ENCODE results near the gene LRP5.

The LRP5 gene

DNA sequence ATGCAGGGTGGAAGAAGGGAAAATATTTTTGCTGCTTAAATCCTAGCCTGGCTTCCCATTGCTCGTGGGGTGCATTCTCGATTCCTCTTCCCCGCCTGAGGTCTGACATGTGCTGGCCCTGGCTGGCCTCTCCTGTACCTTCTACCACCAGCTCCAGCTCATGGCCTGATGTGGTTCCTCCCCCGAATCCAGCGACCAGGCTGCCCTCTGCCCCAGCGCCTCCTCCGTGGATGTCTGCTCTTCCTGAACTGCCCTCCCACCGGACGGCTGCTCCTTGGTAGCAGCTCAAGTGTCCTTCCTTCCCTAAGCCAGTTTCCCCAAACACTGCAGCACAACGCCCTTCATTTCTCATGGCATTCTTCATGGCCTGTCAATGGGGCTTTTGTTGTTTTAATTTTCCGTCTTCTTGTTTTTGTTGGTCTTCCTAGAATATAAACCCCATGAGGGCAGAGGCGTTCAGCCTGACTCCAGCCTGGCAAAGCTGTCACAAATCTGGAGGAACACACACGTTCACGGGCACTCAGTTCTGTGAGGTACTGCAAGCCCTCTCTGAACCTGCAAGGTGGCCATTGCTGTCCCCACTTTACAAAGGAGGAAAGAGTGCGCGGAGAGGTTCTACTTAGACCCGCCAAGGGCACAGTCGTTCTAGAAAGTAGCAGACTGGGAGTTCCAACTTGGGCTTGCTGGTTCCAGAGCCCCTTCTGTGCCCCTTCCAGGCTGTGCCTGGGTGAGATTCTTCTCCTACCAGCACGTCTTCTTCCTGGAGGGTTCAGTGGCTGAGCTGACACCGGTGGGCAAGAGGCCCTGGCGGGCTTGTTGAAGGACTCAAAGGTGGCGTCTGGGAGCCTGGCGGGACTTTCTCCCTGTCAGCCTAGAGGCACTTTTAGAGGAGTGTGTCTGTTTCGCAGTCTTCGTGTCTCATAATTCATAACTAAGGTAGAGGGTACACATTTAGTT, 953 bp upstream of the LRP5 start:
- no peak for DNase-seq

DNA sequence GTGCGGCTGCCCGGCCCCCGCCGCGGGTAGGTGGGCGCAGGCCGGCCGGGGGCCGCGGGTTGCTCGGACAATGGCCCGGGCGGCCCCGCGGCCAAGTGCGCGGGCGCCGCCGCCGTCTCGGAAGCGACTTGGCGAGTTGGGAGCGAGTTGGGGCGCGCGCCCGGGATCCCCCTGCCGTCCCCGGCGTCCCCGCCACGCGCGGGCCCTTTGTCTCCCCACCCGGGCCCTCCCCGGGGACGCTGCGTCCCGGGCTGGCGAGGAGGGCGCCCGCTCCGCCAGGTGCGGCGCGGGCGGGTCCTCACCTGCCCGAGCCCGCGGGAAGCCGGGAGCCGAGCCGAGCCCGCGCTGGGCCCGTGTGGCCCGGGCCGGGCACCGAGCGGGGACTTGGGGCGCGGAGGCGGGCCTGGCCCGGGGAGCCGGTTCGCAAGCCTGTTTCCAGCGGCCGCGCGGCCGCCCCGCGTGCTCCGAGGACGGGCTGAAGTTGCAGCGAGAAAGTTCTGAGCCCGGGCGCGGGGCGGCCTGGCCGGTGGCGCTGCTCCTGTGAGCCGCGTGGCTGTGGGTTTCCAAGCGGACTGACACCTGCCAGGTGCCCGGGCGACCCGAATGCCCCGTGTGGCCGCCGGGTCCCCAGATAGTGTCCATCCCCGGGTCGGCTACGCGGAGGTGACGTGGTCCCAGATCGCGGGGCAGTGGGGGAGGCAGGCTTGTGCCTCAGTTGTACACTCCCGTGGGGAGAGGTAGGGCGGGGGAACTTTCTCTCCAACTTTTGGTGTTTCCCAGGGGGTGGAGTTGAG, 586 bp downstream of the LRP5 start:
- DNase-seq, result no peak

DNA sequence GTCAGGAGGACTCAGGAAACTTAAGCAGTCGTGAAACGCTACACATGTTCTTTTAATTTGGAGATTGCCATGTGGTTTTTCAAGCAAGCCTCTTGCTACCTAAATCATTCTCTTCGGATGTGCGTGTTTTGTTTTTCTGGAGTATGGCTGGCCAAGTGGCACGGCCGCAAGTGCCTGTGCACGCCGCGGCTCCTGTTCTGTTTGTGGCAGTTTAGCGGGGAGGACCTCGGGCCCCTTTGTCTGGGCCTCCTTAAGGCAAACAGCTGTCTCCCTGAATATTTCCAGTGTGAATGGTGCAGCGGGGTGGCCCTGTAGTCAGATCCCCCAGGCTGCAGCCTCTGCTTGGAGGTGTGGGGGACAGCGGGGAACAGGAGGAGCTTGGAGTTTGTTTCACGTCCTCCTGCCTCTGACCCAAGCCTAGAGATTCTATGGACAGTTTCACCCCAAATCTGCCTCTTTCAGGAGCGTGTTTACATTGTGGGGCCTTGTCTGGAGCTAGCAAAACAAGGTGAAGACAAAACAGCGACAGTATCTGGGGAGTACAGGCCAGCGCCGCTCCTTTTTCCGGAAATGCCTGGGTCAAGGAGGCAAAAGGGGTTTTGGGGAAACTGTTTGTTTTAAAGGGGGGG, 1.3 kb downstream of the LRP5 start:
- DNase-seq, result no peak

DNA sequence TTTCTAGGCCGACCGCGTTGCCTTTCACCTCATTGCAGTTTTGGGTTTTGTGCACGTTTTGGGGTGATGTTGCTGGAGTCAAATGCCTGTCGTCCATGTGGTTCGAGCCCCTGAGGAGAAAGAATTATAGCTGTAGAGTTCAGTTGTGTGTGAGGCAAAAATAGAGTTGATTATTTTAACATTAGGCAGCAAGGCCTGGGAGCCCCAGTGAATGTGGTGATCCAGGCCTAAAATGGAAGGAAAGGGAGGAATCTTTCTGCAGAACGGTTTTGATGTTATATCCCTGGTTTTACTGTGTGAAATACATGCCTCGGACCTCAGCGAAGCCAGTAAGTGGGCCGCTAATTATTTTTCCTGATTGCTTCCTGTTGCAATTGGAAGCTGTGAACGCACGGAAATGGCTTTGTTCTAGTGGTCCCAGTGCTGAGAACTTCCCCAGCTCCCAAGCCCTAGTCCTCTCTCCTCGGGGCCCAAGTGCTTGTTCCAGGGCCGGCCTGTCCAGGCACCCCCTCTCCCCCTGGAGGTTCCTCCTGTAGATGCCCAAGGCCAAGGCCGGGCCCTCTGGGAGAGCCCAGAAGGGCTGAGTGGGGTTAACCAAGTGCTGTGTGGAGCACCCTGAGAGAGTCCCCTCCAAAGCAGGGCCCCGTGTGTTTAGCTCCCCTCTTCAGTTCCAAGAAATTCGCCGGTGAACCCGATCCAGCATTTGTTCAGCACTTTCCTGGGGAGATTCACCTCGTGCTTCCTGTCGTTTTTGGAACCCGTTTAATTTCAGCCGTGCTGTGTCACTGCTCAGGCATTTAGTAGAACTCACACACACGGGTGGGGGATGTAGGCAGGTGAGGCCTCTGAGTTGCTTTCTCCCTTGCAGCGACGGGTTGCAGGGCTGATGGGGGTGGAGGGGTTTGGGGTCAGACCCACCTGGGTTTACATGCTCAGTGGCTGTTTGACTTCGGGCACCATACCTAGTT, 2.1 kb downstream of the LRP5 start:
- DNase-seq, result no peak

DNA sequence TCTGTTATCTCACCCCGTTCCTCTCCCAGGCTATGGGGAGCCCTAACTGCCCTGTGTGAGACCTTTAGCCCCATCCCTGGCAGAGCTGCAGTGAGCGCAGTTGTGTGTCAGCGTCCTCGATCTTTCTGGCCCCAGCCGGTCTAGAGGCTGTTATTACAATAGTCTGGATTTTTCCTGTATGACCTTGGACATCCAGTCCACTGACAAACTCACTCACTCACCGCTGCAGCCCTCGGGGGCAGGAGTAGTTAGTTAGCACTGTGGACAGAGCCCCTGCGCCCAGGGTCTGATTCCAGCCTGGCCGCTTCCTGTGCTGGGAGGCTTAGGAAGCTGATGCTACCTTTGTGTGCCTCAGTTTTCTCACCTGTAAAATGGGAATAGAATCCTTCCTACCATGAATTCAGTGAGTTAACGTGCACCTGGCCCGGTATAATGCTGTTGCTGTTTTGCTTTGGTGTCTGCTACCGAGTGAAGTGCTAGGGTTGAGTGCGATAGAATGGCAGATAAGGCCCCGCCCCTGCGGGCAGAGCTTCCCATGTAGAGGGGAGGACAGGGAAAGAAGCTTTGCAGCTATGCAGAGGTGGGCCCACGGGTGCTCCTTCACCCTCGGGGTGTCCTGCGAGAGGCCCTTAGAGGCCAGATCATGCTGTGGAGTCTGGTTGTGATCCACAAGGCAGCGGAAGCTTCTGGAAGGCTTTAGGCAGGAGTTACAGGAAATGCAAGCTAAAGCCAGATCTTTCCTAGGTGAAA, 3.0 kb downstream of the LRP5 start:
- DNase-seq, result no peak

DNA sequence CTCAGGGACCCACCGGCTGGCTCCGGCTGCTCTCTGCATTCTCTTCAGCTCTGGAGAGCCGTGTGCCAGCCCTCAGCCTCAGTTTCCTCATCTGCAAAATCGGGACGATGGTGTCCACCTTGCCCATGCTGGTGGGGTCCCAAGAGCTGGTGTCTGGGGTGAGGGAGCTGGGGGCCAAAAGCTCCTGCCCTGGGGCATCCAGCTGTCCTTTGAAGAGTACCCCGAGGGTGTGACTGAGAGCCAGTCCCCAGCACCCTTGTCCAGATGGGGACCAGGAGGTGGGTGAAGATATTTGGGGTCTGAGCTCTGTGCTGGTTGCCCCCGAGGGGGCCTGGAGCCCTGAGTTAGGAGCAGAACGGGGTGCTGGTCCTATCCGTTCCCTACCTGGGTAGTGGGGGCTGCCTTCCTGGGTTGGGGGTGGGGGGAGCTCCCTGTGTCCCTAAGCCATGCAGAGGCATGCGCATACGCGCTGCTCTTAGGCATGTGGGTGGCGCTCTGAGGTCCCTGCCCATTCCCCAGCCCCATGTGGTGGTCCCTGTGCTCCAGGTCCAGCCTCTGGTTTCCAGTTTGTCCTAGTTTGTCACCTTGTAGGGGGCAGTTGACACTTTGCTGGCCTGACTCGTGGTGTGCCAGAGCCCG, 4.9 kb downstream of the LRP5 start:
- no peak for DNase-seq

DNA sequence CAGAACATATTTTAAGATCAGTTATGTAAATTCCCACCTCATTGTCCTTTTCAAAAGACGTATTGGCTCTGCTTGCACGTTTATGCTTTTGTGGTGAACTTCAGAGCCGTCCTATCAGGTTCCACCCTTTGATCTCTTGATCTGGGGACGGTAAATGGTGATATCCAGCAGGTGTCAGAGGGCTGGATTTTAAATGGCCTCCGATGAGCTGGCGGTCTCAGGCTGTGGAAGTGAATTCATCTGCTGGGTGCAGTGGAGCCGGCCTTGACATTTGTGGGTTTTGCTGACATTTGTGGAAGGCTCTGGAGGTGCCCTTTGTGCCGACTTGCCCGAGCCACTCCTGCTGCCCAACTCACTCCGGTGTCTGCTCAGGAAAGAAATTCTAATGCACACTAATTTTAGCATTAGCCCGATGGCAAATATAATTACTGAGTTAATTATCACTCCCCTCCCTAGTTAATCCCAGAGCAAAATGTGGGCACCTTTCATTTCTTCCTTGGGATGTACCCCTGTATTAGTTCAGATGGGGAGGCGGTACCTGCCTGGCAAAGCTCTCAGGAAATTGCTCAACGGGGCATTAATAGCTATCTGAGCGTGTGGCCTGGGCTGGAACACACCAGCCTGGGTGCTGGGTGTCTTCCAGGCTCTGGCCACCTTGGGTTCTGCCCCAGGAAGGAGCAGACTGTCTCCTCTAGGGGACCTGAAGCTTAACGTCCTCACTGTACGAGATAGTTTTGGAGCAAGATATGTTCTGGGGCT, 9.1 kb downstream of the LRP5 start:
- DNase-seq, result no peak

DNA sequence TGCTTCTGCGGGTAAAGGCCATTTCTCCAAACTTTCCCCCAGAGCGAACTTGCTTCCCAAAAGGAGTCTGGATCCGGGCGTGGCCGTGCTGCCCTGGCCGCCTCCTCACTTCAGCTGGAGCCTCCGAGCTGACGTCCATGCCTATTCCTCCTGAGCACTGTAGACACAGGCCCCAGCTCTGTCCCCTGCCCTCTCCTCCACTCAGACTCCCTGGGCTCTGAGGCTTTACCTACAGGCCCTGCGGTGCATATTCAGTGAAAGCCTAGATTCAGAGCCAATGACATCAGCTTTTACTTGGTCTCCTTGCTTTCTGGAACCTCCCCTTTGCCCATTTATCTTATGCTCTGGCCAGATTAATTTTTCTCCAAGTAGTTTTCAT, 9.7 kb downstream of the LRP5 start:
- no peak for DNase-seq

DNA sequence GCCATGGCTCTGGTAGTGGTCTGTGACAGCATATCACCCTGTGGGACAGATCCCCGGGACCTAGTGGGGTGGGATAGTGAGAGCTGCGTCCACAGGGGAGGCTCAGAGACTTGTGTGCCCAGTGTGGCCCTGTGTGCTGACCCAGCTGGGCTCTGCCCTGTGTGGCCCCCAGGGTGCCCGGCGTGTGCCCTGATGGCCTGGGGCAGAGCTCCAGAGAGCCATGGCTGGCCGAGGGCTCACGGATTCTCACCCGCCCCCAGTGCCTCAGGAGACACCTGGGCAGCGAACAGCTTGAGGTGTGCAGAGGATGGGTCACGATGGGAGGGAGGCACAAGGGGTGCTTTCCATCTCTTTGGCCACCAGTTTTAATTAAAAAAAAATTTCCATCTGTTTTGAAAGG, 11.8 kb downstream of the LRP5 start:
- DNase-seq, result no peak

DNA sequence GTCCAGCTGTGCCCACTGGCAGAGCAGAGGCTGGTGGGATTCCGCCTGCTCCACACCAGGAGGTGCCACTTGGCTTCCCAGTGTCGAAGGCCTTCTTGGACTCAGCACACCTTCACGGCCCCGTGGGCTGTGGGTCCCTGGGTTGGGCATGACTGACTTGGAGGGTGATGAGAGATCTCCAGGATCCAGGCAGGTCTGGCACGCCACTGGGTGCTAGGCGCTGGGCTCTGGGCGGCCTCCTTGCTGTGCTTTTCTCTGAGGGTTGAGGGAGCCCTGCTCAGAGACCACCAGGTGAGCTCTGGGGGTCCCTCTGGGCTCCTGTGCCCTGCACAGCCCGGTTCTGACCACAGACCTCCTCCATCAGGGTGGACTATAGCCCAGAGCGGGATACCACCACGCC, 12.3 kb downstream of the LRP5 start:
- DNase-seq, result no peak

DNA sequence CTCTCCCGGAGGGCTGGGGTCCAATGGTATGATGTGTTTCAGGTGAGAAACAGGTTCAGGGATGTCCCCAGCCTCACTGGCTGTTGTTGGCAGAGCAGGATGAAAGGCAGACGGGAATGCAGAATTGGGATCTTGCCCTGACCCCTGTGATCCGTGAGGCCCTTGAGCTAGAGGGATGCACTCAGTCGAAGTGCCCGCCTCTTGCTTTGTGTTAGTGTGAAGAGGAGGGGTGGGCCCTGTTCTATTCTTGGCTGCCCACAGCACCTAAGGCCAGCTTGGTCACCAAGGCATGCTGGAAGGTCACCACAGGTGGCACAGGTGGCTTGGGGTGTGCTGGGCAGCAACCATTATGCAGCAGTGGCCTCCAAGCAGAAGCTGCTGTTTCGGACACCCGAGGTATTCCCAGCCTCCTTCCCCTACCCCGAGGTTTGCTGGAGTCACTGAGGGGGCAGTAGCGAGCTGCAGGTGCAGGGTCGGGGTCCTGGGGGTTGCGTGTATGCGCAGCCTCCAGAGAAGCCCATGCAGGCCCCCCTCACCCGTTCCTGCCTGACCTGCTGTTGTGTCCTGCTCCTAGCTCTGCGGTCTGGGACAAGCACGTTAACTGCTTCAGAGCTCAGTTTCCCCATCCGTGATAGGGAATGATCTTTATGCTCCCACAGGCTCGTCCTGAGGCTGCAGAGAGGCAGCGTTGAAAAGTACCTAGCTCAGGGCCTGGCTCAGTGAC, 13.0 kb downstream of the LRP5 start:
- no peak for DNase-seq

DNA sequence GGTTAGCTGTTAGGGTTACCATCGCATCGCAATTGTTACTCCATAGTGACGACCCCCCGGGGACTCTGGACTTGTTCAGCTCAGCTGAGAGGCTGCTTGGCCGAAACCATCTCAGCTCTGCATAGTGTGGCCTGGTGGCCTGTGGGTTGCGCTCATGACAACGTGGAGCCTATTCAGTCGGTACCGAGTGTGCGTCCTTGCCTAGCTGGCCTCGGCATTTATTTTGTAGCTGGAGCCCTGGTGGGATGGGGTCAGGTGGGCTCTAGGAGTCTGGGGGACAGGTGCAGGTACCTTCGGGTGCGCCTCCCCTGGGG, 13.5 kb downstream of the LRP5 start:
- DNase-seq, result no peak

DNA sequence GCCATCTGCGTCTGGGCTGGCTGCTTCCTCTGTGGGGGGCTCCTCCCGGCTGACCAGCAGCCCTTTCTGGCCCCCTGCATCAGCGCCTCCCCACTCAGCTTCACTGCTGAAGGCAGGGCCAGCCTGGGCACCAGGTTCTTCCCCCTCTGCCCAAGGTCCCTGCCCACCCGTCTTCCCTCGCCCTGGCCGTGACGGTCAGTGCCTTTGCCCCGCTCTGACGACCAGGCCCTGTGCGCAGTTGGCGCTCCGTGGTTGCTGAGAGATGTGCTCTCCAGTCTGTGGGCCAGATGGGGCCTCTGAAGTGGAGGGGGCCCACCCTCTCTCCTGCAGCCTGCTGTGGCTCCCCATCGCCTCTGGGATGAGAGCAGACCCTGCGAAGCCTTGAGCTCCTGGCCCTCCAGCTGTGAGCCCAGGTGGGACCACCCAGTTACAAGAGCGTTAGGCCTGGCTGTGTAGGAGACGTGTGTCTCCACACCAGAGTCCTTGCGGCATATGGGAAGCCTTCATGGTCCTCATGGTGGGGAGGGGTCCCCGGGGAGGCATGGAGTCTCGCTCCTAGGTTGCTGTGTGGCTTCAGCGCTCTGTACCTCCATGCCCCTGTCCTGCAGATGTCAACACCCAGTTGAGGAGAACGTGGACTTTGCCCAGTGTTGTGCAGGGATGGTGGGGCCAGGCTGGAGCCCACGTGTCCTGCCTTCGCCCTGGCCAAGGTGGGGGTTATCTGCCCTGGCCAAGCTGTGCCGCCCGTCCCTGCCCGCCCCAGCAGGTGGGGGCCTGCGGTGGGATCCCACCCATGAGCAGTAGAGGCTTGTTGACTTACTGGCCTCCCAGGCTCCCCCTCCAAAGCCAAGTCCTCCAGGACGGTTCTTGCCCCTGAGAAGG, 14.2 kb downstream of the LRP5 start:
- no peak for DNase-seq

DNA sequence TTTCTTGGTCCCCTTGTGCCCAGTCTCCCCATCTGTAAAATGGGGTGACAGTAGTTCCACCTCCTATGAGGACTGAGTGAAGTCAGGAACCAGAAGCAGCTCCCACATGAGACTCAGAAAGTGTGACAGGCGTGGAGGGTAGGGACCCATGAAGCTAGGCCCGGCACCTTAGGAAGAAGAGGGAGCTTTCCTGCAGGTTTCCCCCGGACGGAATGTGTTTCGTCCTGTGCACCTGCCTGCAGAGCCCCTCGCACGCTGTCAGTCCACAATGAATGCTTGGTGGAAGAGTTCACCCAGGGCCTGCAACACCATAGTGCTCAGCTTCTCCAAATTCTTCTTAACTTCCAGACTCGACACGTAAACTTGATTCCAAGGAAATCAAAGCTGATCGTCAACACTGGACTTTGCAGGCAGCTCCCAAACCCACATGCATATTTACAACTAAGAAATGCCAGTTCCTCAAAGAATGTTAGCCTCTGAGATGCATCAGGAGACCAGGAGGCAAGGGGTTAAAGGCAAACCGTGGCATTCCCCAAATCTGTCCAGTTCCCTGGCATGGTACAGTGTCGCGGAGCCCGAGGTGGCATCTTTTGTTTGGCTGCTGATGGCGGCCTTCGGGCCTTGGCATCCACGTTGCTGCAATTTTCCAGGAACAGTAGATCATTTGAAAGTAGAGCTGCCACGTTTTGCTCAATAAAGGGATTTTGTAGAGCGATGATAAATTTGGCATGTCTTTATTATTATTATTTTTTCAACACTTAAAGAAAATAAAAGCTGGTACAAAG, 15.4 kb downstream of the LRP5 start:
- DNase-seq, result no peak

DNA sequence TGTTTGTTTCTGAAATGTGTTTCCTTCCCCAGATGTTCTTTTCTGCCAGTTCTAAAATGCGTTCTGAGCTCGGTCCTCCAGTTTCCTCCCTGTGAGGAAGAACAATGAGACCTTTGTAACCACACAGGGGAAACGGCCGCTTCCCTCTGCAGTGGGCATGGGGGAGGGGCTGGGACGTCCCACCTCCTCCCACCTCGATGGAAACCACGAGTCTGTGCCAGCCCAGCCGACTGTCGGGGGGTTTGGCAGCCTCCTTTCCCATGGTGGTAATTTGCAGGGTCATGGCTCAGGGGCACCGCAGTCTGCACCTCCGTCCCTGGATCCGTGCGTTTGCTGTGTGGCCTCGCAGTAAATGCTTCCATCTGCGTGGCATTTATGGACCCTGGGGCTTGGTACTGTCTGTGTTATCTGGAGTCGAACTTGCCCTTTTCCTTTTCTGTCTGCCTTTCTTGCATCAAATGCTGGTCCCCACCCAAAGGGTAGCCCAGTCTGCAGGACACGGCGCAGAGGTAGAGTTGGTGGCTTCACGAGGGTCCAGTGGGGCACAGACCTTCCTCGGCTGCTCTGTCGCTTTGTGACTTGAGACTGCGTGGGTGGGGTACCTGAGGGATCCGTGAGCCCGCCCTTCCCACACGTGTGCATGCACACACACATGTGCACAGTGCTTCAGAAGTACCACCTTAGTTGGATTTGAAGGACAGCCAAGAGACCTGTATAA, 16.1 kb downstream of the LRP5 start:
- no peak for DNase-seq

DNA sequence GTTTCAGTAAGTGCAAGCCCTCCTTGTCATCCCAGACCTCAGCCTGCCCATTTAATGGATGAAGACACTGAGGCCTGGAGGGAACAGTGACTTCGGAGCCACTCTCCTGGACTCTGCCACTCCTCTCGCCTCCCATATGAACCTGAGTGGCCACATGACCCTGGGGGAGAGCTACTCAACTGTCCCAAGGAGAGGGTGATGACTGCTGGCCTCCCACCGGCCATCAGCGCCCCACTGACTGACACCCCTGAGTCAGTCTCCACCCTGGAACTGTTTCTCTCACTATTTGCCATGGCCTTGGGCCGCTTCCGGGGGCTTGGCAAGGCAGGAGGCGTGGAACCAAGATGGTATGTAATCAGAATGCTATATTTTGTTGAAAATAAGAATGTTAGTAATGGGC, 17.1 kb downstream of the LRP5 start:
- DNase-seq, result no peak

DNA sequence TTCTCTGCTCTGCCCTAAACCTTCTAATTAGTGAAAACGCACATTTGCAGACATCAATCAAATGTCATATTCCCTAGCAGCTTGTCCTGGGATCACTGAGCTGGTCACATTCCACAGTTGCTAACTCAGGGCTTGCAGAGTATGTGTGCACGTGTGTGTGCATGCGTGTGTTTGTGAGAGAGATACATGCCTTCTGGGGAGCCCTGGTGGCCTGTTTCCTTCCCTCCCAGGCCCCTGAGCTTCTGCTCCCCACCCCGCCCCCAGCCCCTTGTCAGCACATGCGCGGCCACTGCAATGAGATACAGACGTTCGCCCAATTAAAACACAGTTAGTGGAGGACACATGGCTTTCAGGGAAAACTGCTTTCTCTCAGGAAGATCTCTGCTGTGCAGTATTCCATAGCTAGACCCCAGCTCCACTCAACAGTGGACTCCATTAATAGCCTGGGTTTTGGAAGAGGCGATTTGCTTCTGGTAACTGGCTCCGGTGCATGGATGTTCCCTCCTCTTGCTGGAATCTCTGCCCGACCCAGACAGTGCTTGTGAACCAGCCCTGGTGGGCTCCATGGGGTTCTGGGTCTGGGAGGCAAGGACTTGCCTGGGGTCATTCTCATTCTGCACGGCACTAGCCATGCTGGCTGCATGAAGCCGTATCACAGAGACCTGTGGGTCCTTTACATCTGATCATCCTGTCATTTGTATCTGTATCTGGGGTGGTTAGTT, 17.7 kb downstream of the LRP5 start:
- no peak for DNase-seq

All from activated effector memory CD4-positive, alpha-beta T cell treated with Interleukin-2 at 50 U/mL for 16 hours (primary cell).